OCI-LY7 (cell line): Measurements from ENCODE around the gene SLC5A11.

Source experiments
- EZH2phosphoT487 ChIP-seq: fragments of 200-600 bp; sonication (generic); IDR thresholded peaks from 2 replicates; pipeline ENCODE4 v1.6.1; 2018; ENCODE audit warnings: low read depth, borderline replicate concordance, mild to moderate bottlenecking, mixed run types, antibody characterized with exemption, low read length, moderate library complexity, mixed read lengths
- TF ChIP-seq, protein P1 (sequence below): fragments of 200-600 bp; sonication (generic); conservative IDR thresholded peaks from 2 replicates; pipeline ENCODE4 v1.5.1; 2014; ENCODE audit warnings: mild to moderate bottlenecking, antibody characterized with exemption, low read length, moderate library complexity, mixed read lengths

DNA sequence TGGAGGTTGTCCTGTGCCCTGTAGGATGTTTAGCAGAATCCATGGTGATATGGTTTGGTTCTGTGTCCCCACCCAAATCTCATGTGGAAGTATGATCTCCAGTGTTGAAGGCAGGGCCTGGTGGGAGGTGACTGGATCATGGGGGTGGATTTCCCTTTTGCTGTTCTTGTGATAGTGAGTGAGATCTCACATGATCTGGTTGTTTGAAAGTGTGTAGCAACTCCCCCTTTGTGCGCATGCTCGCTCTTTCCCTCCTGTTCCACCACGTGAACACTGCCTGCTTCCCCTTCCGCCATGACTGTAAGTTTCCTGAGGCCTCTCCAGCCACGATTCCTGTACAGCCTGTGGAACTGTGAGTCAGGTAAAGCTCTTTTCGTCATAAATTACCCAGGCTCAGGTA lies 107.5 kb downstream of the SLC5A11 start:
- TF ChIP-seq, protein P1, sequence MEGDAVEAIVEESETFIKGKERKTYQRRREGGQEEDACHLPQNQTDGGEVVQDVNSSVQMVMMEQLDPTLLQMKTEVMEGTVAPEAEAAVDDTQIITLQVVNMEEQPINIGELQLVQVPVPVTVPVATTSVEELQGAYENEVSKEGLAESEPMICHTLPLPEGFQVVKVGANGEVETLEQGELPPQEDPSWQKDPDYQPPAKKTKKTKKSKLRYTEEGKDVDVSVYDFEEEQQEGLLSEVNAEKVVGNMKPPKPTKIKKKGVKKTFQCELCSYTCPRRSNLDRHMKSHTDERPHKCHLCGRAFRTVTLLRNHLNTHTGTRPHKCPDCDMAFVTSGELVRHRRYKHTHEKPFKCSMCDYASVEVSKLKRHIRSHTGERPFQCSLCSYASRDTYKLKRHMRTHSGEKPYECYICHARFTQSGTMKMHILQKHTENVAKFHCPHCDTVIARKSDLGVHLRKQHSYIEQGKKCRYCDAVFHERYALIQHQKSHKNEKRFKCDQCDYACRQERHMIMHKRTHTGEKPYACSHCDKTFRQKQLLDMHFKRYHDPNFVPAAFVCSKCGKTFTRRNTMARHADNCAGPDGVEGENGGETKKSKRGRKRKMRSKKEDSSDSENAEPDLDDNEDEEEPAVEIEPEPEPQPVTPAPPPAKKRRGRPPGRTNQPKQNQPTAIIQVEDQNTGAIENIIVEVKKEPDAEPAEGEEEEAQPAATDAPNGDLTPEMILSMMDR = no peak
- TF ChIP-seq EZH2phosphoT487 = no peak
